Keratinocyte (primary cell): ENCODE measurements around the gene ACTR3C. TPM values are rescaled to one million over a fixed set of nuclear protein-coding genes. Genes with fewer than 3 reads are reported as not detected.

ENCODE experiments used
- DNase-seq: peaks from one replicate; pipeline ENCODE4 v3.0.0-alpha.2; 2011; ENCODE audit warnings: low read depth, missing footprints, low spot score
- FAIRE-seq: peaks from 2 replicates; lab custom pipeline; 2011; peaks lifted over from hg19 to GRCh38; lab: Jason Lieb, UNC
- H2AFZ ChIP-seq: 2 replicates; pipeline ENCODE4 v1.6.0; 2012; ENCODE audit warnings: low read length, control low read depth, inconsistent platforms; ENCODE audit not compliant: control insufficient read depth
- H3K27ac ChIP-seq: 2 replicates; pipeline ENCODE4 v1.5.1; 2011; ENCODE audit warnings: low read length; ENCODE audit not compliant: control insufficient read depth, insufficient read depth
- H3K27me3 ChIP-seq: 3 replicates; pipeline ENCODE4 v1.6.0; 2011; ENCODE audit warnings: low read length; ENCODE audit not compliant: control insufficient read depth, insufficient read depth; ENCODE audit errors: extremely low read depth
- H3K36me3 ChIP-seq, 2 experiments: 2 replicates in 1 of 2; 3 replicates in 1 of 2; pipeline ENCODE4 v1.5.1; 2011; ENCODE audit warnings: low read length in 2 of 2, mild to moderate bottlenecking in 1 of 2; ENCODE audit not compliant: control insufficient read depth in 2 of 2, insufficient read depth in 2 of 2; ENCODE audit errors: extremely low read depth in 1 of 2
- H3K4me1 ChIP-seq: 3 replicates; pipeline ENCODE4 v1.5.1; 2011; ENCODE audit warnings: low read length; ENCODE audit not compliant: control insufficient read depth, insufficient read depth; ENCODE audit errors: extremely low read depth
- H3K4me2 ChIP-seq: 3 replicates; pipeline ENCODE4 v1.6.0; 2011; ENCODE audit warnings: low read depth, low read length; ENCODE audit not compliant: control insufficient read depth, insufficient read depth; ENCODE audit errors: extremely low read depth
- H3K4me3 ChIP-seq, 3 experiments: fragments of 200-600 bp in 1 of 3; sonication (generic) in 1 of 3; 2 replicates in 2 of 3; 3 replicates in 1 of 3; pipeline ENCODE4 v1.5.1; 2011 to 2016; ENCODE audit warnings: low read length in 3 of 3, mild to moderate bottlenecking in 3 of 3, control low read depth in 2 of 3, inconsistent platforms in 1 of 3, low read depth in 1 of 3, mixed read lengths in 1 of 3, mixed run types in 1 of 3, moderate library complexity in 1 of 3; ENCODE audit not compliant: control insufficient read depth in 2 of 3, insufficient read depth in 2 of 3; ENCODE audit errors: extremely low read depth in 1 of 3
- H3K79me2 ChIP-seq: 2 replicates; pipeline ENCODE4 v1.6.0; 2012; ENCODE audit warnings: low read length; ENCODE audit not compliant: control insufficient read depth, insufficient read depth
- H3K9ac ChIP-seq: 3 replicates; pipeline ENCODE4 v1.6.0; 2011; ENCODE audit warnings: low read length; ENCODE audit not compliant: control insufficient read depth, insufficient read depth; ENCODE audit errors: extremely low read depth
- H3K9me1 ChIP-seq: 3 replicates; pipeline ENCODE4 v1.6.0; 2011; ENCODE audit warnings: low read length; ENCODE audit not compliant: control insufficient read depth, insufficient read depth; ENCODE audit errors: extremely low read depth
- H3K9me3 ChIP-seq: 2 replicates; pipeline ENCODE4 v1.5.1; 2012; ENCODE audit warnings: low read depth, low read length; ENCODE audit not compliant: control insufficient read depth
- H4K20me1 ChIP-seq: 3 replicates; pipeline ENCODE4 v1.6.0; 2011; ENCODE audit warnings: low read length; ENCODE audit not compliant: control insufficient read depth, insufficient read depth; ENCODE audit errors: extremely low read depth
- EZH2 ChIP-seq: IDR thresholded peaks from one replicate; pipeline ENCODE4 v1.6.1; 2012; ENCODE audit warnings: inconsistent platforms, mild to moderate bottlenecking, low read length, moderate library complexity
- dilution Hi-C: fragments of 300-500 bp; cut with MboI; formaldehyde crosslinking; loops from one replicate; pipeline ENCODE4 v1.7.0; 2020; ENCODE audit warnings: low sequenced_read_pairs; ENCODE audit not compliant: extremely low pct_ligation_motif_present
- polyA plus RNA-seq, 5 experiments: library from polyadenylated mRNA; depleted of rRNA in 3 of 5; stranded (reverse) in 3 of 5; stranded (forward) in 1 of 5; unstranded in 1 of 5; fragments of >200 nt; gene quantifications; 1 replicate in 1 of 5; 2 replicates in 3 of 5; 3 replicates in 1 of 5; pipeline versions ENCODE4 v1.2.1 to v1.2.3, GENCODE V29; 2011 to 2012; ENCODE audit warnings: missing spikeins in 2 of 5, low read depth in 1 of 5, low replicate concordance in 1 of 5
- TF ChIP-seq, protein P1 (sequence below), 3 experiments: IDR thresholded peaks in 1 of 3; conservative IDR thresholded peaks in 1 of 3; optimal IDR thresholded peaks in 1 of 3; 2 replicates in 2 of 3; 3 replicates in 1 of 3; pipeline versions ENCODE3 to v1.5.1; 2011; ENCODE audit warnings: low read length in 3 of 3, mild to moderate bottlenecking in 3 of 3, moderate library complexity in 2 of 3, control low read depth in 1 of 3, inconsistent platforms in 1 of 3; ENCODE audit not compliant: insufficient read depth in 2 of 3; ENCODE audit errors: extremely low read depth in 1 of 3

The ACTR3C gene
- polyA plus RNA-seq, 1 donor (not counting 4 experiments of a cell fraction or from before 2014, with no cell fraction given): 1.3 TPM

DNA sequence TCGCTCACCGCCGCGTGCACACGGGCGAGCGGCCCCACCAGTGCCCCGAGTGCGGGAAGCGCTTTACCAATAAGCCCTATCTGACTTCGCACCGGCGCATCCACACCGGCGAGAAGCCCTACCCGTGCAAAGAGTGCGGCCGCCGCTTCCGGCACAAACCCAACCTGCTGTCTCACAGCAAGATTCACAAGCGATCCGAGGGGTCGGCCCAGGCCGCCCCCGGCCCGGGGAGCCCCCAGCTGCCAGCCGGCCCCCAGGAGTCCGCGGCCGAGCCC lies 48.6 kb upstream of the ACTR3C start:
- no peak overlapping the region for H3K4me3 ChIP-seq
- no peak for DNase-seq
- H3K9me1 ChIP-seq: no peaks in the 10 kb centered on the region
- dilution Hi-C loops: no loop called here
- H3K27ac ChIP-seq: no peak overlapping the region
- peaks cover 3% of the 10 kb centered on the region for H4K20me1 ChIP-seq
- H3K9ac ChIP-seq: no peak overlapping the region
- peaks cover 1 to 5% of the 10 kb centered on the region in 2 experiments for H3K36me3 ChIP-seq
- no peaks in the 10 kb centered on the region for H3K9me3 ChIP-seq
- H3K79me2 ChIP-seq: no peaks in the 10 kb centered on the region
- peaks cover 28% of the 10 kb centered on the region for H3K4me1 ChIP-seq
- no peak overlapping the region for H2AFZ ChIP-seq
- FAIRE-seq: no peak
- H3K4me2 ChIP-seq: no peak overlapping the region
- TF ChIP-seq EZH2: no peak
- TF ChIP-seq, protein P1, sequence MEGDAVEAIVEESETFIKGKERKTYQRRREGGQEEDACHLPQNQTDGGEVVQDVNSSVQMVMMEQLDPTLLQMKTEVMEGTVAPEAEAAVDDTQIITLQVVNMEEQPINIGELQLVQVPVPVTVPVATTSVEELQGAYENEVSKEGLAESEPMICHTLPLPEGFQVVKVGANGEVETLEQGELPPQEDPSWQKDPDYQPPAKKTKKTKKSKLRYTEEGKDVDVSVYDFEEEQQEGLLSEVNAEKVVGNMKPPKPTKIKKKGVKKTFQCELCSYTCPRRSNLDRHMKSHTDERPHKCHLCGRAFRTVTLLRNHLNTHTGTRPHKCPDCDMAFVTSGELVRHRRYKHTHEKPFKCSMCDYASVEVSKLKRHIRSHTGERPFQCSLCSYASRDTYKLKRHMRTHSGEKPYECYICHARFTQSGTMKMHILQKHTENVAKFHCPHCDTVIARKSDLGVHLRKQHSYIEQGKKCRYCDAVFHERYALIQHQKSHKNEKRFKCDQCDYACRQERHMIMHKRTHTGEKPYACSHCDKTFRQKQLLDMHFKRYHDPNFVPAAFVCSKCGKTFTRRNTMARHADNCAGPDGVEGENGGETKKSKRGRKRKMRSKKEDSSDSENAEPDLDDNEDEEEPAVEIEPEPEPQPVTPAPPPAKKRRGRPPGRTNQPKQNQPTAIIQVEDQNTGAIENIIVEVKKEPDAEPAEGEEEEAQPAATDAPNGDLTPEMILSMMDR (optimal IDR thresholded peaks at IDR 0.05 in 1 of 3, IDR thresholded peaks at IDR 0.05 in 1 of 3, conservative IDR thresholded peaks at IDR 0.05 in 1 of 3; ENCODE audit: extremely low read depth in 1 of 3, insufficient read depth in 2 of 3, low read length in 3 of 3): no peak
- H3K27me3 ChIP-seq: no peaks in the 10 kb centered on the region

DNA sequence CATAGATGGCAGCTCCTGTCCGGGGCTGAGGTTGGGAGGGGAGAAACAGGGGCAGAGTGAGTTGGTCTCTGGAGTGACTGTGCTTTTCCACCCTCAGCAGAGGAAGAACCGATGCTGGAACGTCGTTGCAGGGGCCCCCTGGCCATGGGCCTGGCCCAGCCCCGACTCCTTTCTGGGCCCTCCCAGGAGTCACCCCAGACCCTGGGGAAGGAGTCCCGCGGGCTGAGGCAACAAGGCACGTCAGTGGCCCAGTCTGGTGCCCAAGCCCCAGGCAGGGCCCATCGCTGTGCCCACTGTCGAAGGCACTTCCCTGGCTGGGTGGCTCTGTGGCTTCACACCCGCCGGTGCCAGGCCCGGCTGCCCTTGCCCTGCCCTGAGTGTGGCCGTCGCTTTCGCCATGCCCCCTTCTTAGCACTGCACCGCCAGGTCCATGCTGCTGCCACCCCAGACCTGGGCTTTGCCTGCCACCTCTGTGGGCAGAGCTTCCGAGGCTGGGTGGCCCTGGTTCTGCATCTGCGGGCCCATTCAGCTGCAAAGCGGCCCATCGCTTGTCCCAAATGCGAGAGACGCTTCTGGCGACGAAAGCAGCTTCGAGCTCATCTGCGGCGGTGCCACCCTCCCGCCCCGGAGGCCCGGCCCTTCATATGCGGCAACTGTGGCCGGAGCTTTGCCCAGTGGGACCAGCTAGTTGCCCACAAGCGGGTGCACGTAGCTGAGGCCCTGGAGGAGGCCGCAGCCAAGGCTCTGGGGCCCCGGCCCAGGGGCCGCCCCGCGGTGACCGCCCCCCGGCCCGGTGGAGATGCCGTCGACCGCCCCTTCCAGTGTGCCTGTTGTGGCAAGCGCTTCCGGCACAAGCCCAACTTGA lies 48.0 kb upstream of the ACTR3C start:
- H3K27ac ChIP-seq: no peak overlapping the region
- no peaks in the 10 kb centered on the region for H3K27me3 ChIP-seq
- no peak overlapping the region for H3K9ac ChIP-seq
- no peak overlapping the region for H3K4me2 ChIP-seq
- FAIRE-seq (no peak), DNase-seq (no peak)
- H3K4me3 ChIP-seq: no peak overlapping the region
- dilution Hi-C loops: no loop called here
- no peaks in the 10 kb centered on the region for H3K9me1 ChIP-seq
- H4K20me1 ChIP-seq: peaks cover 3% of the 10 kb centered on the region
- no peaks in the 10 kb centered on the region for H3K79me2 ChIP-seq
- H3K4me1 ChIP-seq: peaks cover 28% of the 10 kb centered on the region
- peaks cover 1 to 5% of the 10 kb centered on the region in 2 experiments for H3K36me3 ChIP-seq
- H2AFZ ChIP-seq: no peak overlapping the region
- no peaks in the 10 kb centered on the region for H3K9me3 ChIP-seq
- TF ChIP-seq EZH2: no peak
- TF ChIP-seq, protein P1 (optimal IDR thresholded peaks at IDR 0.05 in 1 of 3, IDR thresholded peaks at IDR 0.05 in 1 of 3, conservative IDR thresholded peaks at IDR 0.05 in 1 of 3; ENCODE audit: extremely low read depth in 1 of 3, insufficient read depth in 2 of 3, low read length in 3 of 3): no peak
